HG02852 (cell line): ENCODE measurements around the gene LRP1-AS.

ENCODE experiments used
- ATAC-seq: cut with Tn5 transposase; IDR thresholded peaks from one replicate; pipeline ENCODE4 v1.9.1; 2021; ENCODE audit warnings: mild to moderate bottlenecking, moderate library complexity; ENCODE audit not compliant: unreplicated experiment

LRP1-AS gene

DNA sequence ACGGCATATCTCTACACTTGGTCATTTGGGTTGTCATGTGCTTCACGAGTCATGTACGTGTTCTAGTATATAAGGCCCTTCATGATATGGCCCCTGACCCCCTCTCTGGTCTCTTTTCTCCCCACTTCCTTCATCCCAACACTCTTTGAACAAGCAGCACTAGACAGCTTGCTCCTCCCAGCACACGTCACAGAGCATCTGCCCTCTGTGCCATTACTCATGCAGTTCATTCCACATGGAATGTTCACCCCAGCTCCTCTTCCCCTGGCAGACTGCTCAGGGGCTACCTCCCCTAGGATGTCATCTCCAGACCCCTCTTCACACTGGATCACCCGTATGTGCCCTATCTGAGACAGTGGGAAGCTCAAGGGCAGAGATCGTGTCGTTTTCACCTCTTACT, 14.1 kb upstream of the LRP1-AS start:
- ATAC-seq = no peak

DNA sequence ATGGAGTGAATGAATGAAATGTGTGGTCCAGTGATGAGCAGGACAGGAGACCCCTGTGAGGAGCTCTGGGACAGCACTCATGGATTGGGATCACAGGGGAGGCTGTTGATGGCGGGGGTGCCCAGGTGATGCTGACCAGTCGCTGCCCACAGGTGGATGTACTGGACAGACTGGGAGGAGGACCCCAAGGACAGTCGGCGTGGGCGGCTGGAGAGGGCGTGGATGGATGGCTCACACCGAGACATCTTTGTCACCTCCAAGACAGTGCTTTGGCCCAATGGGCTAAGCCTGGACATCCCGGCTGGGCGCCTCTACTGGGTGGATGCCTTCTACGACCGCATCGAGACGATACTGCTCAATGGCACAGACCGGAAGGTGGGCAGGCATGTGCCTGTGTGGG, 13.3 kb upstream of the LRP1-AS start:
- ATAC-seq = no peak

DNA sequence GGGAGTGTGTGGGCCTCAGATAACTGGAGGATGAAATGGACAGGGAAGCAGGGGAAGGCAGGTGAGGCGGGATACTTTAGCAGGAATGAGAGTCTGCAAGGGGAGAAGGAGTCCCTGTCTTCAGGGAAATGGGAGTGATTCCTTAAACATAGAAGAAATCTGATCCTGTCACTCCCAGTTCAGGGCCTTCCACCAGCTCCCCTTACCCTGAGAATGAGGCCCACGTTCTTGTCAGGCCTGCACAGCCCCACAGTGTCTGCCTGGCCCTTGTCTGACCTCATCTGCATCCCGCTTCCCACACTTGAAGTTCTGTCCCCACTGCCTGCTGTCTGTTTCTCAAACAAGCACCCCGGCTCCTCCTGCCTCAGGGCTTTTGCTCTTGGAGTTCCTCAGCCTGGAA, 12.6 kb upstream of the LRP1-AS start:
- no peak for ATAC-seq

DNA sequence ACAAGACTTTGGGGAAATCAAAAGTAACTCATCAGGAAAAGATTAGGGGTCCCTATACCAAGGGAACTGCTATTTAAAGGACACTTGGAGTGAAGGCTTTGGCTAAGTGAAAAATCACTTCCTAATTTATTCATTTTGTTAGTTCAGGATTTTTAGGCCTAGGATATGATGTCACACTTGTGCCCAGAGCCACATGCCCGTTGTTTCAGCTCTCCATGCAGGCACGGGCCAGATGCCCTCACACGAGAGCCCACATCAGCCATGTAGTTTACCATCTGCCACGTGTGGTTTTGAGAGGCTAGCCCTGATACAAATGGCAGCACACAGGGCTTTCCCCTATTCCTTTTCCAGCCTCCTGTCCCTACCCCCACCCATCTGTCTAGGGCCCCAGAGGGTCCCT, 11.9 kb upstream of the LRP1-AS start:
- no peak for ATAC-seq

DNA sequence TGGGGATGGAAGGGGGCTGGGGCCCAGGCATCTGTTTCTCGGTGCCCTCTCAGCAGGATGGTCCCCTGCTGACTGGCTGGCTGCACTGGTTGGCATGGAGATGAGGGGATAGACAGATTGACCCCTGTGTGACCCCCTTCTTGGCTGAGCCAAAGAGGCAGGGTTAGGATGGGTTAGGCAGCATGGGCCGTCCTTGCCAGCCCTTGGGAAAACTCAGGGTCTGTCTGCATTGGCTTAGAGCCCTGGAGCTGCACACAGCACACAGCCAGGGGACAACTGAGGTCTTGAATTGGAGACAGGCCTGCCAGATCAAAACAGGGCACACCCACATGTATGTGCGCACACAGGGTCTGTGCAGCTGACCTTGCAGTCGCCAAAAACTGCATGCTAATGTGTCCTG, 11.2 kb upstream of the LRP1-AS start:
- ATAC-seq = no peak

DNA sequence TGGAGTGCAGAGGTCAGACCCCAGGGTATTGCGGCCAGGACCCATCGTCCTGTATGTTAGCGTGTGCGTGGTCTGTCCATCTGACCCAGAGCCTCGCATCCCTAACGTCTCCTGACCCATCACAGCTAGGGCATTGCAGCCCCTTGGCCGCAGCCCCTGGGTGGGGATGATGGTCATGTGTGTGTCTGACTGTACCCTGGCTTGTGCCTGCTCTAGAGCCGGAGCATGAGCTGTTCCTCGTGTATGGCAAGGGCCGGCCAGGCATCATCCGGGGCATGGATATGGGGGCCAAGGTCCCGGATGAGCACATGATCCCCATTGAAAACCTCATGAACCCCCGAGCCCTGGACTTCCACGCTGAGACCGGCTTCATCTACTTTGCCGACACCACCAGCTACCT, 10.8 kb upstream of the LRP1-AS start:
- ATAC-seq = no peak

DNA sequence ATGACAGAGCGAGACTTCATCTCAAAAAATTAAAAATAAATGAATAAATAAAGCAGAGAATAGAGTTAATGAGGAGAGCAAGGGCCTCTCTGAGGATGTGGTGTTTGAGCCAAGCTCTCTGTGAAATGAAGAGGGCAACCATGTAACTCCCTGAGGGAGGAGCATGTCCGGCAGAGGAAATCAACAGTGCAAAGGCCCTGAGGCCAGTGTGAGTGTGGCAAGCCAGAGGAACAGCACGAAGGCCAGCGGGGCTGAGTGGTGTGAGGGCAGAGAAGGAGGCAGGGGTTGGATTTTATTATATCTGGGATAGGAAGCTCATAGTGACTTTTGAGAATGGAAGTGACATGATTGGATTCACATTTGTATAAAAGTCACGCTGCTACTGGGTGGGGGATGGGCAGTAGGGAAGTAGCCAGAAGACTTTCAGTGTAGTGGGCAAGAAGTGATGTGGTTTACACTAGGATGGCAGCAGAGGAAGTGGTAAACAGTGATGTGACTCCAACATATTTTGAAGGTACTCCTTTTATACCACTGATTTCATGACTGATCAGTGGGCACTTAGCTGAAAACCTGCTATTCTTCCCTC, 10.3 kb upstream of the LRP1-AS start:
- ATAC-seq = no peak

DNA sequence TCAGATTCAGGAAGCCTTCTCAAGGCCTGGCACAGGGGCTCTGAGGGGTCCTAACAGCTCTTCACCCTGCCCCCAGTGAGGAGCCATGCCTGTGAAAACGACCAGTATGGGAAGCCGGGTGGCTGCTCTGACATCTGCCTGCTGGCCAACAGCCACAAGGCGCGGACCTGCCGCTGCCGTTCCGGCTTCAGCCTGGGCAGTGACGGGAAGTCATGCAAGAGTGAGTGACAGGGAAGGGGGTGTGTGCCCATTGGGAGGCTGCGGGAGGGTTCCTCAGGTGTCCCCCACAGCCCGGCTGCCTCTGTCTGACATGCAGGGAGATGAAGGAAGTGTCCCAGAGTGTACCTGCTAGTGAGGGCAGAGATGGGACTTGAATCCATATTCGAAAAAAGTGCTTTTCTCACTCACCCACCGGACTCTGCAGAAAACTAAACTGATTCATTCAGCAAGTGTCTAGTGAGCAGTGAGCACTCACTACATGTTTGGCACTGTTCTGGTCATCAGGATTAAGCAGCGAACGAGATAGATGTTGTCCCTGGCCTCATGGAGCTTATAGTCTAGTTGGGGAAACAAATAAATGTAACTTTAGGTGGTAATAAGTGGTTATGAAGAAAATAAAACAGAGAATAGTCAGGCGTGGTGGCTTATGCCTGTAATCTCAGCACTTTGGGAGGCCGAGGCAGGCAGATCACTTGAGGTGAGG, 9.4 kb upstream of the LRP1-AS start:
- no peak for ATAC-seq

DNA sequence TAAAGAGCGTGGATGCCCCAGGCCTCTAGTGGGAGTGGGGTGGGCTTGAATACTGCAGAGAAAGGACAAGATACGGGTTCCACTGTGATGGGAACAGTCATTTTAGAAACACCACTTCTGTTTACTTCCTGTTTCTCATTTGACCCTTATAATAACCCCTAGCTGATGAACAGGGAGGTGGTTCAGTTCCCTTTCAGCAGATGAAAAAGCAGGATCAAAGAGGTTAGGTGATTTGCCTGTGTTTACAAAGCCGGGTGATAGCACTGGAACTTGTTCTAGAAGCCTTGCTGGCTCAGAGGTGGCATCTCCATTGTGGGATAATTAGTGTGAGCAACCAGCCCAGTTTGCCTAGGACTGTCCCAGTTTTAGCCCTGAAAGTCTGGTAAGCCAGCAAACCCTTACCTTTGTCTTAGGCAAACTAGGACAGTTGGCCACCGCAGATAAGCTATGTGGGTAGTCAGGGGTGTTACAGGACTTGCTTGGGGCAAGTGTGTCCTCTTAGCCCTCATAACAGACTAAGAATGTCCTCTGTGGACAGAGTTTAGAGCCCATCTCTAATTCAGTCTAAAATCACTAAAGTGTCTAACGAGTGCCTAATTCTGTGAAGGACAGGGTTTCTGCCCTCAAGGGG, 7.5 kb upstream of the LRP1-AS start:
- ATAC-seq = no peak

DNA sequence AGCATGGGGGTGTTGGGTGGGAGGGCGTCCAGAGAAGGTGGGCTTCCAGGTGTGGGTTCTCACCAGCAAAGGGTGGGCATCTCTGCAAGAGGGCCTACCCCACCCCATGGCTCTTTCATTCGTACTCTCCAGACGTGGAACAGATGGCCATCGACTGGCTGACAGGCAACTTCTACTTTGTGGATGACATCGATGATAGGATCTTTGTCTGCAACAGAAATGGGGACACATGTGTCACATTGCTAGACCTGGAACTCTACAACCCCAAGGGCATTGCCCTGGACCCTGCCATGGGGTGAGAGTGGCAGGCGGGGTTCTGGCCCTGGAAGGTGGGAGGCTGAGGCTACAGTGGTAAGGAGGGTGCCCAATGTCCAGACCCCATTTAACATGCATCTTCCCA, 6.7 kb upstream of the LRP1-AS start:
- no peak for ATAC-seq

DNA sequence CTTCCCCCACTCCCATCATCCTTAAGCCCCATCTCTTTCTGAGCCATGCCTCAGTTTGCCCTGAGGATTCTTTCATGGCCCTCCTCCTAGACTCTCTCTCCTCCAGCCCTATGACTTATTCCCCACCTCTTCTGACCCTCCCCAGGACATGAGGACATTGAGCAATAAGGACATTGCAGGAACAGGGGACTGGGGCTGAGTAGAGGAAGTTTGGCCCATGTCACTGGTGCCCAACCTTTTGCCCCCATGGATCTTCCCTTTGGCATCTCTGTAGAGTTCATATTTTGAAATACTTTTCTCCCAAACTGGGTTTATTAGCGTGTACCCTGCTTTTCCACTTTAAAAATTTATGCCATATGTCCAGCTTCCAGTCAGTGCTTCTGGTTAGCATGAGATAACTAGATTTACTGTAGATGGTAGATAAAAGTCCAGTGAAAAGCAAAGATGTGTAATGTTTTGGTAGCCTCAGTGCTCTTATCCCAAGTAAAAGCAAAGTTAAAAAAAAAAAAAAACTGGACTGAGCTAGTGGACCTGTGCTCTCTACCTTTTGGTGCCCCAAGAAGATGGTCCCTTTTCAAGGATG, 6.1 kb upstream of the LRP1-AS start:
- ATAC-seq = no peak

DNA sequence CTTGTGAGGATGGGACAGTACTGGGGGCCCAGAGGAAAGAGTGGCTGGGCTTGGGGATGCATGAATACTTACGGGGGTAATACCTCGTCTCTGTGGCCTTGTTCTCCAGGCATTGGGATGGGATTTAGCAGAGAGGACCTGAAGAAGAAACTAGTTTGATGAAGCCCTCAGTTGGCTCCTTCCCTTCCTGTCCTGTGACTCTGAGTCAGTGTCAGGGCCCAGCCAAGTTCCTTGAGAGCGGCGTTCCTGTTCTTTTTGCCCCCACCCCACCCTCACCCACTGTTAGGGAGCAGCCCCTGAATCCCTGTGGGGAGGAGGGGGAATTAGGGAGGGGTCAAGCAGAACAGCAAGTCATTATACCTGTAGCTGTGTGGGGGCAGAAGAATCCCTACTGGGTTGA, 5.2 kb upstream of the LRP1-AS start:
- no peak for ATAC-seq

DNA sequence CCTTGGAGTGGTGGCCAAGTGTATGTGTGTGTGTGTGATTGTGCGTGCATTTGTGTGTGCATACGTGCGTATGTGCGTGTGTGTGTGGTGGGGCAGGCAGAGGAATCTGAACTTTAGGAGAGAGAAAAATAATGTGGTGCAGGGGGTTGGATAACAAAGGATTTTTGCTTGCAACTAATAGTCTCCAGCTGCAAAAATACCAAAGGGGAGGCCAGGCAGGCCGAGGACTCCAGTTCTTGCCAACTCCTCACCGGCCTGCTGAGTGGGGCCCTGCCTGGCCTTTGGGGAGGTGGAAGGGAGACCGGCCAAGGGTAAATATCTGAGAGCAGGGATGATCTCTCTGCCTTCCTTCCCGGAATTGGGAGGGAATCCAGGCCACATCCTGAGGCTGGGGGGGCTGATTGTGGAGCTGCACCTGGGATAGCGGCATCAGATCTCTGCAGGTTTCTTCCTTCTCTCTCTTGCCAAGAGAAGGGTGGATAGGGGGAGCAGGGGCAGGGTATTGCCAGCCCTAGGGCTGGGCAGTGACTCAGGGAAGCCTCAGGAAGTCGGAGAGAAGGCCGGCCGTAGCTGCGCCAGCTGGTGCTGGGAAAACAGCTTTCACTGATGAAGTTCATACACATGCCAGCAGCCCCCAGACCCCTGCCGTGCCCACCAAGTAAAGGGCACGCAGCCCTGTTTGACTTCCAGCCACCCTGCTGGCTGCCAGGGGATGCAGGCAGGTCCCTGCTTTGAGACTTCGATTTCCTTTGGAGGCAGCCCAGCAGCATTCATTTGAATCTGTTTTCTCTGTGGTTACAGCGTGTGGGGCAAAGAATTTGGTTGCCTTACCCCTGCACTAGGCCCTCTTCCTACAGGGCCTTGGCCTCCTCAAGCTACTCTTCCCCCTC, 4.6 kb upstream of the LRP1-AS start:
- no peak for ATAC-seq

DNA sequence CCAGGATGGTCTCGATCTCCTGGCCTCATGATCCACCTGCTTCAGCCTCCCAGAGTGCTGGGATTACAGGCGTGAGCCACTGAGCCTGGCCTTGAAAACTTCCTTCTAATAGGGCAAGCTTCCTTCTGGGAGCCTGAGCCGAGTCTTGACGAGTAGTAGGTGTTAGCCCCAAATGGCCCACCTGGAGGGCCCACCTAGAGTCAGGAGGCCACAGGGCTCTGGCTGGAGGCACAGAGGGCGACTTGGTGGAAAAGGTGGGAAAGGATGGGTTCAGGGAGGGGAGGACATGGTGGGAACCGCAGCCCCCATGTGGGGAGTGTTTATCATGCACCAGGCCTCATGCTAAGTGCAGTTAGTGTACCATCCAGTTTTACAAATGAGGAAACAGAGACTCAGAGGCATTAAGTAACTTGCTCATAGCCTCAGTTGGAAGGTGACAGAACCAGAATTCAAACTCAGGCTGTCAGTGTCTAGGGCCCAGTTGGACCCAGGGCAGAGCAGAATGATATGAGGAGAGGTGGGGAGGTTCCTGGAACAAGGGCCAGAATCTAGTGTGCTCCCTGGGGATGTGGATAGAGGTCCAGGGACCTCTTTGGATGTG, 3.1 kb upstream of the LRP1-AS start:
- no peak for ATAC-seq

DNA sequence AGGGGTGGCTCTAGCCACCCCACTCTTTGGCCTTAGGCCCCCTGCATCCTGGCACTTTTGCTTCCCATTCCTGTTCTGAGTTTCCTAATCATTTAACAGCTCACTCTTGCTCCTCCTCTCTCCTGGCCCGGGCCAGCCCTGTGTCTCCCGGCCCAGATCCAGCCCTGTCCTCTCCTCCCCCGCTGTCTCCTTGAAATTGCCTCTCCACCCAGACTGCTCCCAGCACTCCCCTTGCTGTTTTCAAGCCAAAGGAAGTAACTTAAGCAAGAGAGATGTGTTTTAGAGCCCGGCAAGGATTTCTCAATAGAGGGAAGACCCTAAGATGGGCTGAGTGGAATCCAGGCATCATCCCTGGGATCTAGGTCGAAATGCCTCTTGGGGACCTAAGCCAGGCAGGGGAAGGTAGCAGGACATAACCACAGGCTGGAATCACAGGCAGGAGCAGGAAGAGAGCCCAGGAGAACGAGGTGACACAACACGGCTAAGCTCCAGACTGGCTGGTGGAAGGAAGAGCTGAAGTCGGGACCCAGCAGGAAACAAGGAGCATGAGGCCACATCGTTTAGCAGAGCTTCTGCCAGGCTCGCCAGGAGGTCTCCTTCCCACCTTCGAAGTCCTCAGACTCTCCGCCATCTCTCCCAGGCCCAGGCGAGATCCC, 2.0 kb upstream of the LRP1-AS start:
- ATAC-seq = no peak

DNA sequence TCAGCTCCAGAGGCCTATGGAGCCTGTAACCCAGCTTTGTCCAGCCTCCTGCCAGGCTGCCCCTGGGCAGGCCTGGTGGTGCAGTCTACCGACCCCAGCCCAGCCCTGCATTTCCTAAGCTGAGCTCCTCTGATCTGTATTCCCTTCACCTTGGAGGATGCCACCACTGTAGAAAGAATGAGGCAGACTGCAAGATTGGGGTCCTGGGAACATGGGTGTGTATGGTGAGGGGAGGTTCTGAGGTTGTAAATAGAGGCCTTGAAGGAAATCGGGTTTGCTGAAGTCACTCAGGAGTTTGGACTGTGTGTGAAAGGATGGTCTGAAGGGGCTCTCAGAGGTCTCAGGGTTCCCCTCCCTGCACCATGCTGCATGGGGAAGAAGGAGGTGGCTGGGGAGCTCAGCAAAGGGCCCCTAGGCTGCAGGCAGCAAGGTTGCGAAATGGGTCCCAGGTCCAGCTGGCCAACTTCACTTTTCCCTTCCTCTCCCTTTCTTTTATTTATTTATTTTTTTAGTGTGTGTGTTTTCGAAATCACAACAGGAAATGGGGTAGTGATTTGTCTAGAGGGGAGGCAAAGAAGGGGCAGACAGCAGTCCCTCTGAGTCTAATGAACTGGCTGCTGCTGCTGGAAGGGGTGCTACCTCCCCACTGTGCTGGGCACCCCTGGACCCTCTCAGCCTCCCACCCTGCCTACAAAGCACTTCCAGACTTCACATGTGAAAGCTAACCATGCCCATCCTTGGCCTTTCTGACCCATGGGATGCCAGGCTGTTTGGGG, 1.2 kb upstream of the LRP1-AS start:
- no peak for ATAC-seq

DNA sequence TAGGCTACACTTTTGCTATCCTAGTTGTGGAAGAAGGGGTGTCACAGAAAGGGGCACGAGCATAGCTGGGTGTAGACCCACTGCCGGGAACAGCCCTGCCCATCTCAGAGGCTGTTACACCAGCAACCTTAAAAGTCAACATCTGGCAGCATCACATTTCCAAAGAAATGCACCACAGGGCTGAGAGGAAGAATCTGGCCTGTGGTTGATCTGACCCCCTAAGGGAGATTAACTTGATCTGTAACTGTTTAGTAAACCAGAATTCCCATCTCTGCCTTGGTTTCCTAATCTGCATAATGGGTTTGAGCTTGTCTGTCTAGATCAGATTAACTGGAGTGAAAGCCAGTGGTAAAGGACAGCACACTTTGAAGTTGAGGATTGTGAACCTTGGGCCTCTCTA, 1.3 kb downstream of the LRP1-AS start:
- ATAC-seq = no peak

DNA sequence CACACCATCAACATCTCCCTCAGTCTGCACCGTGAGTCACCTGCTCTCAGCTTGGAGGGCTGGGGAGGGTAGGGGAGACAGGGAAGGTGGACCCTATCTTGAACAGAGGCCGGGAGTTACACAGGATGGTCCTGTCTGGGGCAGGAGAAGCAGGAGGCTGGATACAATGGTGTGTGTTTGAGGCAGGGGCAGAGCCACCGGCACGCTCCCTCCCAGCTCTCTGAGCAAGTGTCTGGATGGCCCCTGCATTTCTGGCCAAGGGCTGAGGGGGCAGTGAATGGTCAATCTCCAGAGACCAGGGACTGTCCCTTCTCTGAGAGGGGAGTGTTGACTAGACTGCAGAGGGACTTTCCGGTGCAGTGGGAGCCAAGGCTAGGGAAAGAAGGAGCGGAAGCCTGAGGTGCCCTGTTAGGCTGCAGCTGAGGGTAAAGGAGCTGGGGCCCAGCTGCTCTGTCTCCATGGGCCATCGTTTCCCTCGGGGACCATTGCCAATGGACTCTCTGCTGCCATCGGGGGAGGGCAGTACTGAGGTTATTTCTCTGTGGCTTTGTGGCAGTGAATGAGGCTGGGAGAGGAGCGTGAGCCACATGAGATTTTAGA, 1.9 kb downstream of the LRP1-AS start:
- ATAC-seq = no peak

DNA sequence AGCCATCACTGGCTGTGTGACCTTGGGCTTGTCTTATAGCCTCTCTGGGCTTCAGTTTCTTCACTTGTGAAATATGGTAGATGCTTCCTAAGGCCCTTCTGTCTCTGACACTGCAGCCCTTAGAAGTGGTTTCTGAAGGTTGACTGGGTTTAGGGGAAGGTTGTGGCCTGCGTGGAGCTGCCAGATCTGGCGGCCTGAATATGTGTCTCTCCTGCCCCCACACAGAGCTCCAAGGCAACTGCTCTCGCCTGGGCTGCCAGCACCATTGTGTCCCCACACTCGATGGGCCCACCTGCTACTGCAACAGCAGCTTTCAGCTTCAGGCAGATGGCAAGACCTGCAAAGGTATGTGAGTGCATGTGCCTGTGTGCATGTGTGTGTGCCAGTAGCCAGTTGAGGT, 4.0 kb downstream of the LRP1-AS start:
- no peak for ATAC-seq
